ENCODE measurements around the gene OR6C75. TPM values are rescaled to one million over a fixed set of nuclear protein-coding genes. Genes with fewer than 3 reads are reported as not detected.
"Not testable (repeated sequence)": the region's sequence is repeated elsewhere in the genome, so short reads cannot be mapped to it uniquely, and the experiment has no call there.

The OR6C75 gene
- not detected in 2 replicates for total RNA-seq (ENCODE audit: low replicate concordance)
- long read RNA-seq, result 0 reads

- H3K36me3 Mint-ChIP-seq, result no peaks in the 10 kb centered on the region
- no peak for TF ChIP-seq CTCF (conservative IDR thresholded peaks at IDR 0.05)
- H3K4me1 Mint-ChIP-seq (ENCODE audit: unreplicated experiment), result no peaks in the 10 kb centered on the region
- DNase-seq (ENCODE audit: extremely low spot score, unreplicated experiment), result no peak
- no peak within 1 kb of the TSS for H3K27ac Mint-ChIP-seq
- no peak within 1 kb of the TSS for H3K4me3 Mint-ChIP-seq
- no peaks in the 10 kb centered on the region for H3K9me3 Mint-ChIP-seq
- H3K27me3 Mint-ChIP-seq, result peaks cover 10% of the 10 kb centered on the region
Observed at GRCh38 chr12:55362675-55363074, at the start of gene OR6C75. OR6C75 (plus strand) TSS chr12:55362975; CDS start chr12:55365111, 2,136 bp downstream.

GRCh38 chr12:55314043-55314442 lies 48.7 kb upstream of the OR6C75 start, which contains the start of gene OR6C1:
OR6C1 (plus strand) TSS chr12:55314343; CDS start chr12:55320600, 6,257 bp downstream.
- no peak for DNase-seq (ENCODE audit: extremely low spot score, unreplicated experiment)
- no peak within 1 kb of the TSS for H3K27ac Mint-ChIP-seq
- H3K27me3 Mint-ChIP-seq, result peaks cover 6% of the 10 kb centered on the region
- no peaks in the 10 kb centered on the region for H3K36me3 Mint-ChIP-seq
- no peak within 1 kb of the TSS for H3K4me3 Mint-ChIP-seq
- H3K4me1 Mint-ChIP-seq (ENCODE audit: unreplicated experiment), result no peaks in the 10 kb centered on the region
- H3K9me3 Mint-ChIP-seq, result no peaks in the 10 kb centered on the region
- no peak for TF ChIP-seq CTCF (conservative IDR thresholded peaks at IDR 0.05)

- DNase-seq (ENCODE audit: extremely low spot score, unreplicated experiment), result no peak
- H3K36me3 Mint-ChIP-seq, result no peaks in the 10 kb centered on the region
- H3K27ac Mint-ChIP-seq, result no peak overlapping the region
- no peak overlapping the region for H3K4me3 Mint-ChIP-seq
- no peaks in the 10 kb centered on the region for H3K9me3 Mint-ChIP-seq
- TF ChIP-seq CTCF (conservative IDR thresholded peaks at IDR 0.05), result no peak
- no peaks in the 10 kb centered on the region for H3K4me1 Mint-ChIP-seq (ENCODE audit: unreplicated experiment)
- no peaks in the 10 kb centered on the region for H3K27me3 Mint-ChIP-seq
Observed at GRCh38 chr12:55320201-55320600, 42.6 kb upstream of the OR6C75 start.

- not testable (repeated sequence) for H3K4me1 Mint-ChIP-seq (ENCODE audit: unreplicated experiment); H3K9me3 Mint-ChIP-seq; H3K36me3 Mint-ChIP-seq; H3K27me3 Mint-ChIP-seq; H3K27ac Mint-ChIP-seq; DNase-seq (ENCODE audit: extremely low spot score, unreplicated experiment); H3K4me3 Mint-ChIP-seq
Observed at GRCh38 chr12:55325801-55326200, 37.0 kb upstream of the OR6C75 start.

- no peak within 1 kb of the TSS for H3K27ac Mint-ChIP-seq
- DNase-seq (ENCODE audit: extremely low spot score, unreplicated experiment), result no peak
- no peaks in the 10 kb centered on the region for H3K4me1 Mint-ChIP-seq (ENCODE audit: unreplicated experiment)
- H3K36me3 Mint-ChIP-seq, result no peaks in the 10 kb centered on the region
- TF ChIP-seq CTCF (conservative IDR thresholded peaks at IDR 0.05), result no peak
- H3K4me3 Mint-ChIP-seq, result no peak within 1 kb of the TSS
- no peaks in the 10 kb centered on the region for H3K9me3 Mint-ChIP-seq
- peaks cover 2% of the 10 kb centered on the region for H3K27me3 Mint-ChIP-seq
Observed at GRCh38 chr12:55330446-55330845, 32.3 kb upstream of the OR6C75 start, which contains the start of gene OR6C3. OR6C3 (plus strand) TSS chr12:55330746; CDS start chr12:55331701, 955 bp downstream.

- Mint-ChIP-seq H3K27me3 (peaks cover 3% of the 10 kb centered on the region), H3K4me3 (no peak overlapping the region), H3K36me3 (no peaks in the 10 kb centered on the region), H3K27ac (no peak overlapping the region), H3K9me3 (no peaks in the 10 kb centered on the region), H3K4me1 (ENCODE audit: unreplicated experiment) (no peaks in the 10 kb centered on the region)
- TF ChIP-seq CTCF (conservative IDR thresholded peaks at IDR 0.05), result no peak
- DNase-seq (ENCODE audit: extremely low spot score, unreplicated experiment), result no peak
Observed at GRCh38 chr12:55336002-55336401, 26.8 kb upstream of the OR6C75 start.

GRCh38 chr12:55355338-55355737 lies 7.4 kb upstream of the OR6C75 start:
- not testable (repeated sequence) for H3K4me3 Mint-ChIP-seq; H3K36me3 Mint-ChIP-seq; DNase-seq (ENCODE audit: extremely low spot score, unreplicated experiment)

More at GRCh38 chr12:55355338-55355737, 7.4 kb upstream of the OR6C75 start:
- H3K9me3 Mint-ChIP-seq; H3K27me3 Mint-ChIP-seq; H3K4me1 Mint-ChIP-seq (ENCODE audit: unreplicated experiment); H3K27ac Mint-ChIP-seq: not testable (repeated sequence)

Measured in type B pancreatic cell (in vitro differentiated cells).